NCI-H2029 treated with DMSO at 0.1 percent for 48 hours (cell line): ENCODE results near the gene PPP3R1.
"Not testable (repeated sequence)": the region's sequence is repeated elsewhere in the genome, so short reads cannot be mapped to it uniquely, and the experiment has no call there.

Source experiments
- DNase-seq: peaks from one replicate; lab custom pipeline; 2025; lab: John Stamatoyannopoulos, UW

Gene PPP3R1

DNA sequence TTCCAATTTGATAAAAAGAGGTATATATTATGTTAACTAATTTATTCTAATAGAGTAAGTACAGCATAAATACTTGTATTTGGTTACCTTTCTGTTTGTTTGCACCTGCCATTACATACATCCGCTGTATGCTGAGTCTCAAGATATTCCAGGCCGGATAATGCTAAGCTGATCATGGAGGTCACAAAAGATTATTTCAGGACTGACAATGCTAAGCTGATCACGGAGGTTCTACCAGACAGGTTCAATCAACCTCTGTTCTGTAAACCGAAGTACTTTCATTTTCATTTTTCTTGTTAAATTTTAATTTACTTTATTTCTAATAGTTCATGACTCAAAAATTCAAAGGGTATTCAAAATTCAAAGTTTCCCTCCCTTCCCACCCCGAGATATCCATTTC lies 63.5 kb downstream of the PPP3R1 start:
- DNase-seq = no peak

DNA sequence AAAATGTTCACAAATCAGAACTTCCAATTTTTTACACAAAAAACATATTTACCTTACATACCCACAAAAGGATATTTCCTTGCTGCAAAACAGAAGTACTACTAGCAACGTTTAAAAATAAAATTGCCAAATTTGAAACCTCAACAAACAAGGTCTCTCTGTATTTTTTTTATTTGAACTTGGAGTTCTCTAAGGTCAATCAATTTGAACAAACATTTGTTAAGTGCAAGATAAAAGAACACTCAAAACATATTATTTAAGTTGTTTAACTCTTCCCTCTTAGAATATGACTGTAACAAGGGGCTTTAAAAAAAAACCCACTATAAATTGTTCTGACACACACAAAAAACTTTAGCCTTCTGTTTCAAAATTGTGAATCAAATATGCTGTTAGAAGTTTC lies 65.0 kb downstream of the PPP3R1 start:
- DNase-seq = no peak

DNA sequence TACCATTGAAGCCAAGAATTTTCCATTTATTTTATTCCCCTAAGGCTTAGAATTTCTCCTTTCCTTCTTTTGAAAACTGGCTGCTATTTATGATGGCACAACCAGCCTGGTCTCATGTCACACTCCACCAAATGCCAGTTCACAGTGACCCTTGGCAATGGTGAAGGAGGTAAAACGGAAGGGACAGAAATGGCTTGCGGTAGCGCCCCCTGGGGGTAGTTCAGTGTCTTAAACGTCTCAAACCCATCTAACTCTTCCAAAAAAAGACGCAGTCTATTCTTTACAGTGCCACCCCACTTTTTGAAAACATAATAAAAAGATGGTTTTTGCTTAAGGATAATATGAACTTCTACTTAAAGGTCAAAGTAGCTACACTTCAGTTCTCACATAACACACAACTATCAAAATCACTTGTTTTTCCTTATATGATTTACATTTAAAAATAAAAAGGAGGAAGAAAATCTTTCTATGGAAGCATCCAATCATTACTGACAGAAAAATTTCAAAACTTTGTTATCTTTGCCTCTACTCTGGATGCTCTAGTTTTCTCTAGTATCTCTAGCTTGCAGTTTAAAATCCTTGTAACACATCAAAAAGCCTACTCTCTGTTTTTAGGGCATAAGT lies 66.7 kb downstream of the PPP3R1 start:
- no peak for DNase-seq

DNA sequence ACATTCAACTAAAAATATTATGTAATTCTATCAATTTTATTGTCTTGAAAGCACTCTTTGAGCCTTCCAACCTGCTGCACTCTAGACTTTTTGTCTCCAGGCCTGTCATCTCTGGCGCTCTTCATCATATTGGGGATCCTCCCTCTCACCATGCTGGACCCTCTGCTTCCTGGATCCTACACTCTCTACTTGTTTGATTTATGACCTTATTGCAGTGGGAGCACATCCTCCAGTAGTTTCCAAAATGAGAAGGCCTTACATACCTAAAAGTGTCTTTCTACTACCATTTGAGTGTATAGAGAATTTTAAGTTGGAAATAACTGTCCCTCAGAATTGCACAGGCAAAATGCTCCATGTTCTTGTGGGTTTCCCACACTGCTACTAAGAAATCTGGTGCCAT lies 69.4 kb downstream of the PPP3R1 start:
- DNase-seq = no peak

DNA sequence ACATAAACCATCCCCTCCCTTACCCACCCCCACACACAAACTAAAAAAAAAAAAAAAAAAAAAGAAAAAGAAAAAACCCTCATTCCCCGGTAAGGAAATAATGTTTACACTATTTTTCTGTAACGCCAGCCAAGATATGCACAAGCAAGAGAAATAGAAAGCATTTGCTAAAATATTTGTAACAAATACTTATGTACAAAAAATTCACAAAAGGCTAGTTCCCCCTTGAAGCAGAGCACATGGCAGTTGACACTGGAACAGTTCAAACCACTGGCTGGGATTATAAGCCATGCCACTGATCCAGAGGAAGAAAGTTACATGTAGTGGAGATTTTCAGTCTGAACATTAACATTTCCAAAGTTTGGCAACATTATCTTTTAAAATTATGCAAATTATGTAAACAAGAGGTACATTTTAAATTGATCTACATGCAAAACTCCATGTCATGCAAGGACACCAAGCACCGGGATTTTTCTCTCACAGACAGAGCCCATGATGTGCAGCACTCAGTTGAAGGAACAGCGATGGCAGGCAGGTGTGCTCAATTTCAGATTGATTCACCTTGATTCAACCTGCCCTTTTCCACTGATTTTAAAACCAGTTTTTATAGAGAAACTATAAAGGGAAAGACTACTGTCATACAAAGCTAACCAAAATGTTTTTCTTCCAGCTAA lies 73.2 kb downstream of the PPP3R1 start:
- DNase-seq = no peak

DNA sequence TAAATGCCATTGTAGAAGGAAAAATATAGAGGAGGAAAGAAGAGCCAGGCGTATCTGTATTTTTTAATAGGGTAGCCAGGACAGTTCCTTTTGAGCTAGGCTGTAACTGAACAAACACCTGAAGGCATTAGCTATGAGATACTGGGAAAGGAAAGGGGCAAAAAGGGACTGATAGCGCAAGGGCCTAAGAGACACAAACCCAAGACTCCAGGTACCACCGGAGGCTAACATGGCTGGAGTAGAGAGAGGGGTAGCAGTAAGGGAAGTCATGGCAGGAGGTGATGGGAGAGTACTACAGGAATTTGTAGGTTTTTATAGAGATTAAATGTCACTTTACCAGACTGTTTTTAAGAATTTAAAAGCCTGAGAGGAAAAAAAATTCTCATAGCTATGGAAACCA lies 73.9 kb downstream of the PPP3R1 start:
- DNase-seq = no peak

DNA sequence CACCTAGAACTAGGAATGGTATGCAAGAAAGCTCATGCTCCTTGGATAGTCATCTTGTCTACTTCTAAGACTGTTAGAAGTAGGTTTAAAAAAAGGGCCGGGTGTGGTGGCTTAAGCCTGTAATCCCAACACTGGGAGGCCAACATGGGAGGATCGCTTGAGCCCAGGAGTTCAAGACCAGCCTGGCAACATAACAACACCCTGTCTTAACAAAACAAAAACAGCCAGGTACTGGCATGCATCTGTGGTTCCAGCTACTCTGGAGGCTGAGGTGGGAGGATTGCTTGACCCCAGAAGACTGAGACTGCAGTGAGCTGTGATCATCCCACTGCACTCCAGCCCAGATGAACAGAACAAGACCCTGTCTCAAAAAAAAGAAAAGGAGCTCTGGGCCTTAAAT lies 74.8 kb downstream of the PPP3R1 start:
- no peak for DNase-seq

DNA sequence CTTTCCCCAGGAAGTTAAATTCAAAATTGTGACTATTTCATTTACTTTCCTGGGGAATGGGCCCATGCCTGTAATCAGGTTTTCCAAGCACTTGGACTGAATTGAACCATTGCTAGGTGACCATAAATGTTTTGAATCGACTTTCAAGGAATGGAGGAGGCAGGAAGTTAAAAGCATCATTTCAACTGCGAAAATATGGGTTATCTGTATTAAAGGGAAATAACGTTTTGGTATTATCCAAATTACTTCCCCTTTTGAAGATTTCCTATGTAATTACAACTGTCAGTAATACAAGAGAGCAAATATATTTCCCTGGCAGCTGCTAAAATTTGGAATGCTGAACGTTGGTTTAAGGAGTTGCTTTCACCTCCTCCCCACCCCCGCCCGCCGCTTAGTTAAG lies 75.7 kb downstream of the PPP3R1 start:
- no peak for DNase-seq

DNA sequence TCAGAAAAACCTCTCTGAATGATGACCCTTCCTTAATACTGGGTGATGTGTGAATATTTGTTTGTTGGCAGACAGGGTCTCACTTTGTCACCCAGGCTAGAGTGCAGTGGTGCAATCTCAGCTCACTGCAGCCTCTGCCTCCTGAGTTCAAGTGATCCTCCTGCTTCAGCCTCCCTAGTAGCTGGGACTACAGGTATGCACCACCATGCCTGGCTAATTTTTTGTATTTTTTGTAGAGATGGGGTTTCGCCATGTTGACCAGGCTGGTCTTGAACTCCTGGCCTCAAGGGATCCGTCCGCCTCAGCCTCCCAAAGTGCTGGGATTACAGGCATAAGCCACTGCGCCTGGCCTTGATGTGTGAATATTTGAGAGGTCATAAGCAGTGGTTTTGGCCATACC lies 77.1 kb downstream of the PPP3R1 start:
- DNase-seq = not testable (repeated sequence)

DNA sequence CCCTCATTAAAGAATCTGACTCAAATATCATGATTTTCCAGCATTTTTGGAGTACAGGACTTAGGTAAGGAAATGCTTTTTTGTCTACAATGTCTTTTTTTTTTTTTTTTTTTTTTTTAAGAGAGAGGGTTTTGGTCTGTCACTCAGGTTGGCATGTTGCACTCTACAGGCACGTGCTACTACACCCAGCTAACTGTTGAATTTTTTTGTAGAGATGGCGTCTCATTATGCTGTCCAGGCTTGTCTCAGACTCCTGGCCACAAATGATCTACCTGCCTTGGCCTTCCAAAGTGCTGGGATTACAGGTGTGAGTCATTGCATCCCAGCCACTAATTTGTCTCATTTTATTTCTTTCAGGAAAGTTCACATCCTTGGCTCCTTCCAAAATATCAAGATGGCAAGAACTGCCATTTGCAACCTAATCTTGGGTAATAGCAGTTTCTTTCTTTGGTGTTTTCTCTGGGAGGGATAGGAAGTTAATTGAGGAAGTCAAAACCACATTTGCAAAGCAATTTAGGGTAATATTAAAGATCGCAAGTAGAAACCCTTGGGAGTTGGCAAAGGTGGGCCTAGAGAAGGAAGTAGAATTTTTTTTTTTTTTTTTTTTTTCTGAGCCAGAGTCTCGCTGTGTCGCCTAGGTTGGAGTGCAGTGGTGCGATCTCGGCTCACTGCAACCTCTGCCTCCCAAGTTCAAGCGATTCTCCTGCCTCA lies 79.2 kb downstream of the PPP3R1 start:
- no peak for DNase-seq

DNA sequence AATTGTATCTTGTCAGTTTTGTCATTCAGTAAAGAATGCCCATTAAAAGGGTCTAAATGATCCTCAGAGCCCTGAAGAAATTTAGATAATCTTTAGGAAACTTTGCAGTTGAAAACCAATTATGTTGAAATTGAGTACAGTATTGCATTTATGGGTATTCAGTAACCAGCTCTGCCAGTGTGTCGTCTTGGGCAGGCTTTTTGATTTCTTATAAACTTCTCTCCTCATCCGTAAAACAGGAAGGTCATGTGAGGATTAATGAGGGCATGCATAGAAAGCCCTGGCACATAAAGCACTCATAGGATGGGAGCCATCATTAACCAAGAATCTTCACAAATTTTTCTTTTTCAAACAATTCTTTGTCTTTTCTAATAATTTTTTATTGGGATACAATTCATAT lies 79.8 kb downstream of the PPP3R1 start:
- no peak for DNase-seq

DNA sequence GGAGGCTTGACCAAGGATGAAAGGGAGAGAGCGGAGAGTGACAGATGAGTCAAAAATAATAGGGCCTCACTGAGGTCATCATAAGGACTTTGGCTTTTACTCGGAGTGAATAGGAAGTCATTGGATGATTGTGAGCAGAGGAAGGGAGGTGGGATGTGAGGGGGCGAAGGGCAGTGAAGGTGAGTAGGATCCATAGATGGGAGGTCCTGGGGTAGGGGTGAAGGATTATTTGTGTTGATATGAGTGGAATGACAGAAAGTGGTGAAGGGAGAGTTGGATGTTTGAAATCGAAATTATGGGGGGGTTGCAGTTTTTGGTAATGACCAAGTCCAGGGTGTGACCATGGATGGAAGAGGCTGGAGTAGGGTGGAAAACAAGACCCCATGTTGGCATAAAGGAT lies 80.6 kb downstream of the PPP3R1 start:
- no peak for DNase-seq

DNA sequence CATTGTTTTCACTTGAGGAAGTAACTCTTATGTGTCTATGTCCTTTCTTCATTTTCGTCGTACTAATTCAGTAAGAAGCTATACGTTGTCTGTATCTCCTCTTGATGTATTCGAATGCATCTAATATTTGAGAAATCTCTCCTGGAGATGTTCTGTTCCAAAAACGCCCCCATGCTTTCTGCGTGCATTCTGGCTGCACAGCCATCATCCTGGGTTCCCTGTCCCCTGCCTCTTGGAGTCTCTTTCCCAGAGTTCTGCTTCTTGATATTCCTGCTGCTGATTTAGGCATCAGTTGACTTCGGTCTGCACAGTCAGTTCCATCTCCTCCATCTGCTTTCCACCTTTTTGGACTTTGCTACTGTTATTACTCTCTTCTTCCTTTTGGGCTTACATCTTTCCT lies 81.2 kb downstream of the PPP3R1 start:
- no peak for DNase-seq

DNA sequence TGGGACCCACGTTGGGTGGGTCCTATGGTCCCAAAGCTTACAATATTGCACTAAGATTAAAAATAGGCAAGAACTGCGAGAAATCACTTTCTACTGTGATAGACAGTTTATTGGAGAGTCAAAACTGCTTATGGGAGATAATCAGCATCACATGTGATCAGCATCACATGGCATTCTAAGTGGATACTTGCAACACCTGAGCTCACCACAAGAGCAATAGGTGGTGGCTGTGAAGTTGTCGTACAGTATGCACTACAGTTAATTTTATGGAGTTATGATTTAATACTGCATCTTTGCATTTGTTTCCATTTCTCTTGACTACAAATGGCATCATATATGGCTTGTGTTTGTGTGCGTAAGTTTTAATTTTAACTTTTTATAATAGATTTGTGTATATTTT lies 83.0 kb downstream of the PPP3R1 start:
- DNase-seq = no peak

DNA sequence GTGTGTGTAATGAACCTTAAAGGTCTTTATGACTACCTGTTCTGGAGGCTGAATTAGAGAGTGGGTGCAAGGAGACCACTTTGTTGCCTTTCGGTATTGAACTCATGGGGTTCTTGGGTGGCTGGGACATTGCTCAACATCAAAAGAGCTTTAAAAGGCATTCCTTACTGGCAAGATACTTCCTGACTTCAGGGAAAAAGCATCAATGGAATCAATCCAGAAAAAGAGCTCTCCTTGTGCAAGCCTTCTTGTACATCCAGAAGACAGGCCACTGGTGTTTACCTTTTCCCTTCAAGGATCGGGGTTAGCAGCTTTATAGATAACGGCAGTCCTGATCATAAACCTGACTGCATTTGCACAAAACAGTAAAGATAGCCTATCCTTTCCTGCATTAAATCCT lies 85.1 kb downstream of the PPP3R1 start:
- no peak for DNase-seq

DNA sequence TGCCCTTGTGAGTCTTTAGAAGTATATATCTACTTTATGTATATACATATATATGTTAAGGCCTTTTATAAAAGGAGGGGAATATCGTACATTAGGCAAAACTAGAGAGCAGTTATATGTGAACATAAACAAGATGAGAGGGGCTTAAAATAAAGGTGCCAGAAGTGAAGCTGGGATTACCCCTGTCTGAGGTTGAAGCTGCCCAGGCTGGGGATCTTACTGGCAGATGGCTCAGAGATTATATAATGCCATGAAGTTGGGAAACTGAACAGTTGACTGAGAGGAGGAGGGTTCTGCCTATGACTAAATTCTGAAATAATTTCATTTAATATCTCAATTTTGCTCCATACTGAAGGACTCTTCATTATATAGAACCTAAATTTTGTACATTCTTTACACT lies 88.7 kb downstream of the PPP3R1 start:
- no peak for DNase-seq

DNA sequence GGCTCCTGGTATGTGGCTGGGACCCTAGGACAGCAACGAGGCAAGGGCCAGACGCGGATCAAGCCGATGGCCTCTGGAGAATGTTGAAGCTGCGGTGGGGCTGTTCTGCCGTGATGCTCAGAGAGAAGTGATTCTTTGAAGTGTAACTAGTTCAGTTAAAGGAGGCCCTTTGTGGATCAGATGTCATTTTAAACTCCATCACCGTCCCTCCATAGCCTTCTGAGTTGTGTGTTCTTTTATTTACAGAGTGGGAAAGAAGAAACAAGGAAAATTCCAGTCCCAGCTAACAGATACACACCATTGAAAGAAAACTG lies 94.2 kb downstream of the PPP3R1 start:
- DNase-seq = no peak

DNA sequence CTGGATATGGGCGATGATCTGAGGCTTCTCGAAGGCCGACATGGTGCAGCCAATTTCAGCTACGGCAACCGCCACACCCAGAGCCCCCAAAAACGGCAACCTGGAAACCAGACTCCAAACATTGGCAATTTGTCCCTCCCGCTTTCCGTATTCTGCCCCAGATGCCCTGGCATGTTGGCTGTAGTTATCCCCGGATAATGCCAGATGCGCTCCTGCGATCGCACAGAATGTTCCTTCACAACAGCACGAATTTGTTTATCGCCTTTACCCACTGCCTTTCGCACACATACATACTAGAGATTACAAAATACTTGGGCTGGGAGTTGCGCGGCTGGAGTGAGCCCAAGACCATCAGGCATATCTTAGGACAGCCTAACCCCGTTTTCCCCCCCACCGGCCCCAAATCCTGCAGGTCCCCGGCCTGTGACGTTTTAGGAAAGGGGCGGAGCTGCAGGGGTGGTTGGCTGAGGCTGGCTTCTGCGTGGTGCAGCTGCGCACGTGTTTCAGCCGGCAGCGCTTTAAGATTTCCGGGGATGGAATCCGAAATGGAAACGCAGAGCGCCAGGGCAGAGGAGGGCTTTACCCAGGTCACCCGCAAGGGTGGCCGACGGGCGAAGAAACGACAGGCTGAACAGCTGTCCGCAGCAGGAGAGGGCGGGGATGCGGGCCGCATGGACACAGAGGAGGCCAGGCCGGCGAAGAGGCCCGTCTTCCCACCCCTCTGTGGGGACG lies 94.8 kb downstream of the PPP3R1 start, which contains the start of gene PNO1:
PNO1 (plus strand) TSS at position 487 of the 732 bp plus-strand sequence; CDS start at position 534, 47 bp downstream.
- peak; percentile 94 for DNase-seq

DNA sequence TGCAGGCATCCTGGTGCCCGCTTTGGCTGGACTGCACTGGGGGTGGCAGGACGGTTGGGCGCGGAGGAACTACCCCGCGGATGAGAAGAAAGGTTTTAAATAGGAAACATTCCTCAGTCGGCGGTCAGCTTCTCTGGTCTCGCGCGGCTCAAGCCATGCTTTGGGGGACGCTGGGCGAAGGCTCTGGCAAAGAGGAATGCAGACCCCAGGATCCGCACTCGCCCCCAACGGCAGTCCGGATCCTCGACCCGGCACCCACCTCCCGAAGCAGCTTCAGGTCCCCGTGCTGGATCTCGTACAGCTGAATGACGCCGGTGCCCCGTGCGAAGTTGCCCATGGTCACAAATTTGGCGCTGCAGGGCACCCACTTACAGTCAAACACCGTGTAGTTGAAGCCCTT lies 95.3 kb downstream of the PPP3R1 start:
- no peak for DNase-seq

DNA sequence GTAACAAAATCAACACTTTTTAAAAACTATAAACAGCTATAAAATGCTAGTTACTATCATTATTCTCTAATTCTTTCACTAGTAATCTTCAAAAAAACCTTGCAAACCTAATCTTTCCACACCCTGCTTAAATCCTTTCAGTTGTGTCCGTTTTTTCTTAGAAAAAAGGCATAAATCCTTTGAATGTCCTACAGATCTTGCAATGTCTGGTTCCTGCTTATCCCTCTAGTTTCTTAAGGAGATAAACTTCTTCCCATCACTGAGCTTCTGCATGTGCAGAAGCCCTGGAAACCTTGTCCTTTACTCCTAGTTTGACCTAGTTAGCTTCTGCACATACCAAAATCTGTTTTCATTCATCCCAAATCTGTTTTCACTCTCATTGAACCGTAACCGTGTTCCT lies 95.9 kb downstream of the PPP3R1 start:
- no peak for DNase-seq

DNA sequence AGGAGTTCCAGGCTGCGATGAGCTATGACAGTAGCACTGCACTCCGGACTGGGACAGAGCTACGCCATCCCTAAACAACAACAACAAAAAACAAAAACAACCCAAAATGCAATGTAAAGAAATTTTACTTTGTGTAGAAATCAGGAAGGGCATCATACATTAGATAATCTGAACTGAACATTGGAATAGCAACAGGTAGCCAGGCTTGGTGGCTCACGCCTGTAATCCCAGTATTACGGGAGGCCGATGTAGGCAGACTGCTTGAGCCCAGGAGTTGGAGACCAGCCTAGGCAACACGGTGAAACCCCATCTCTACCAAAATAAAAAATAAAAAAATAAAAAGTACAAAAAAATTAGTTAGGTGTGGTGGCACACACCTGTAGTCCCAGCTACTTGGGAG lies 96.7 kb downstream of the PPP3R1 start:
- no peak for DNase-seq

DNA sequence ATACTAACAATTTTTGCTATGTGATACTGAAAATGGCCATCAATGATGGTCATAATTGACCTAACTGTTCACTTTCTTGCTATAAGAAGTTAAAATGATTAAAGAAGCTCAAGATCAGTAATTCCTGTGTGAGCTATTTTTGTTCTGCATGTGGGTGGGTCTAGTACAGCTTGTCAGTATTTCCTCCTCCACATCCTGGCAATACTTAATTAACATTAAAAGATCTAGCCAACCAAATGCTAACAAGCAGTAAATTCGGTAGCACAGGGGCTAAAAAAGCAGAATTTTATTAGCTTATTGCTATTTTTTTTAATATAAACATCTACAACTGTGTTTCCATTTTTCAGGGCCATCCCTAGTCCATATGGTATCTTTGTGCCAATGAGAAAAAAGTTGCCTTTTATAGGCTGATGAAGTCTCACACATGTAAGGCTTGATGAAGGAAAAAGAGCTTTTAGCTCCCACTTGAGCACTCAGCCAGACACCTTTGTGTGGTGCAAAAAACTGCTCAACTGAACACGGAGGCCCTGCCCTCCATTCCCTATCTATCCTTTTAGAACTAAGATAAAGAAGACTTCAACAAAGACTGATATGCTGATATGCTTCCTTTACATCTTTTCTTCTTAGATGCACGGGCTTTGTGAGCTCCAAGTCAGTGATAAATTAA lies 99.5 kb downstream of the PPP3R1 start:
- DNase-seq = no peak
